HuH-7.5 (cell line): Measurements from ENCODE around the gene ACSM4.
"Not testable (repeated sequence)": the region's sequence is repeated elsewhere in the genome, so short reads cannot be mapped to it uniquely, and the experiment has no call there.

Experiments used
- DNase-seq: peaks from one replicate; pipeline ENCODE4 v3.0.0; 2011; ENCODE audit warnings: low spot score

Gene ACSM4

GRCh38 chr12:7337790-7338189 is 33.9 kb downstream of the ACSM4 start:
- DNase-seq, result not testable (repeated sequence)

DNA sequence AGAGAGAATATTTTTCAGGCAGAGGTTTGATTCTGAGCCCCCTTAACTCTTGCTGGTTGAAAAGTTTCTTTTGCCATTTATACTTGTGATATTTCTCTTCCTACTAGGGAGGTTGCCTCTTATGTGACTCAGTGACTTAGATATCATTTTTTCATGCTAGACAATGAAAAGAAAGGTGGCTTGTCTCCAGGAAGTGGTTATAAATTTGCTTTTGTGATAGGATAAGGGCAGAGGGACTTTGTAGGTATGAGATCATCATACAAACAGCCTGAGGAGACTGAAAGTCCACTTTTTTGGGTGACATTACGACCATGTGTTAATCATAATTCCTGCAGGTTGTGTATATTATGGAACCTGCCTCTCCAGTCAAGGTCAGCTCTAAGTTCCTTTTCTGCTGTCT is 35.8 kb downstream of the ACSM4 start:
- no peak for DNase-seq

- no peak for DNase-seq
These were observed 41.1 kb downstream of the ACSM4 start for GRCh38 chr12:7344833-7345606.

GRCh38 chr12:7346551-7347225 is 42.8 kb downstream of the ACSM4 start:
- DNase-seq, result no peak

- no peak for DNase-seq
These were observed 45.5 kb downstream of the ACSM4 start for GRCh38 chr12:7349418-7349817.

- no peak for DNase-seq
These were observed 47.3 kb downstream of the ACSM4 start for GRCh38 chr12:7351177-7351576.

- no peak for DNase-seq
These were observed 48.8 kb downstream of the ACSM4 start for GRCh38 chr12:7352661-7353060.

- DNase-seq, result no peak
These were observed 50.7 kb downstream of the ACSM4 start for GRCh38 chr12:7354529-7354928.

GRCh38 chr12:7361265-7361664 is 57.4 kb downstream of the ACSM4 start:
- DNase-seq, result no peak

DNA sequence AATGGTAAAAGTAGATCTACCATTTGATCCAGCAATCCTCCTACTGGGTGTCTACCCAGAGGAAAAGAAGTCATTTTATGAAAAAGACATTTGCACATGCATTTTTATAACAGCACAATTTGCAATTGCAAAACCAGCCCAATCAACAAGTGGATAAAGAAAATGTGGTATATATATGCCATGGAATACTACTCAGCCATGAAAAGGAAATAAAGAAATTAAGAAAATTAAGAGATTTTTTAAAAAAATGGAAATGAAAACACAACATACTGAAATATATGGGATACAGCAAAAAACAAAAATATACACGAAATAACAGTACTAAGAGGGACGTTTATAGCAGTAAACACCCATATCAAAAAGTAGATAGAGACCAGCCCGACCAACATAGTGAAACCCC is 58.9 kb downstream of the ACSM4 start:
- DNase-seq, result no peak

DNA sequence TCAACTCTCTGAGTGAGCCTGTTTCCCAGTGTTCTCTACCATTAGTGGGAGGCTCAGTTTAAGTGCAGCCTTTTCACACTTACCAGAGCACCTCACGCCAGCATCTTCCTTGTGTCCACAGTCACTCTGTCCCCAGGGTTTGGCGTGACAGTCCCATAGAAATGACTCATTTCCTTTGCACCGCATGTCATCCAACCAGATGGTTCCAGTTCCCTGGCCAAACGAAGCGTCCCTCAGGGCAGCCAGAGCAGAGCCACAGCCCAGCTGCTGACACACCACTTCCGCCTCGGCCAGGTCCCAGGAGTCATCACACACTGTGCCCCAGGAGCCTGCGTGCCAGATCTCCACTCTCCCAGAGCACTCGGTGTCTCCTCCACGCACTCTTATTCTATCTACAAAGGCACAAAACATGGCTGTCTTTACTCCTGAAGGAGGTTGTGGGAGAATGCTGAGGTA is 65.4 kb downstream of the ACSM4 start:
- no peak for DNase-seq

GRCh38 chr12:7373226-7373625 is 69.4 kb downstream of the ACSM4 start:
- no peak for DNase-seq

DNA sequence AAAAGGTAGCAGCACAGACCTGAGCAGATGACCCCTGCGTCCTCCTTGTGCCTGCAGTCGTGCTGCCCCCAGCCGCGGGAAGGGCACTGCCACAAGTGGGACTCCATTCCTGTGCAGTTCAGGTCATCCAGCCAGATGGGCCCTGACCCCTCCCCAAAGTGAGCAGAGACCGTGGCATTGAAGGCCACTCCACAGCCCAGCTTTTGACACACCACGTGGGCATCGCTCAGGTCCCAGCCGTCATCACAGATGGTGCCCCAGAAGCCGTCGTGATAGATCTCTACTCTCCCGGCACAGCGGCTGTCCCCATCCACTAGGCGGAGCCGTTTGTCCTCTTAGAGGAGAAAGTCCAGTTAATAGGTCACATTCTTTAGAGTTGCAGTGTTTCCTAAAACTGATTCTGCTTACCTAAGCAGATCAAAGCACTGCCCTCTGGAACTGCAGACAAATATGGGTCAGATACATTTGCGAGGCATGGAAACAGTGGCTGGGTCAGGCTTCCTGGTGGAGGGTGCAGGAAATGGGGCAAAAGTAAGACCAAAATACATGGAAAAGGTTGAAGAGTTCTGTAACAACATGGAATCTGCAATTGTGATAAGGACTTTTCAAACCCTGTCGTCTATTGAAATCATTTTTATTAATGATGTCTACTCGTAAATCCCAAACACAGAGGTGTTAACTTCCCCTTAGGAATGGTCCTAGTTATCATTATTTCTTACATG is 70.7 kb downstream of the ACSM4 start:
- DNase-seq, result peak; percentile 28

- DNase-seq, result no peak
These were observed 71.3 kb downstream of the ACSM4 start for GRCh38 chr12:7375145-7375543.

GRCh38 chr12:7376196-7376595 is 72.3 kb downstream of the ACSM4 start:
- DNase-seq, result no peak
